GM18873 (cell line): ENCODE measurements around the gene CETN1.

ENCODE experiments used
- ATAC-seq: cut with Tn5 transposase; IDR thresholded peaks from one replicate; pipeline ENCODE4 v1.9.1; 2021; ENCODE audit warnings: mild to moderate bottlenecking, moderate library complexity, moderate number of reproducible peaks; ENCODE audit not compliant: unreplicated experiment, low FRiP score

Gene CETN1

DNA sequence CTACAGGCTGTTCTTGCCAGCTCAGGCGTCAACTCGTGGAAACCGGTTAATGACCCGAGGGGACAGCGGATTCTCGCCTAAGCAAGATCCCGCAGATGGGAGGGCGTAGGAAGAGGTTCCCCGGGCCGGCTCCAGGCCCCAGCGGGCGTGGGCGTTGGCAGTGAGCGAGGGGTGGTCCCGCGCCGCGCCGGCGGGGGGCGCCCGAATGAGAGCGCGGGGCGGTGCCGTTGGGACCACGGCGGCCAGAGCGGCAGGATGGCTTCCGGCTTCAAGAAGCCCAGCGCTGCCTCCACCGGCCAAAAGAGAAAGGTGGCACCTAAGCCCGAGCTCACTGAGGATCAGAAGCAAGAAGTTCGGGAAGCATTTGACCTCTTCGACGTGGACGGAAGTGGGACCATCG lies at the start of gene CETN1:
TSS of gene CETN1 (plus strand) at position 227 of the 400 bp plus-strand sequence. CDS start at position 256, 29 bp downstream.
- no peak for ATAC-seq

DNA sequence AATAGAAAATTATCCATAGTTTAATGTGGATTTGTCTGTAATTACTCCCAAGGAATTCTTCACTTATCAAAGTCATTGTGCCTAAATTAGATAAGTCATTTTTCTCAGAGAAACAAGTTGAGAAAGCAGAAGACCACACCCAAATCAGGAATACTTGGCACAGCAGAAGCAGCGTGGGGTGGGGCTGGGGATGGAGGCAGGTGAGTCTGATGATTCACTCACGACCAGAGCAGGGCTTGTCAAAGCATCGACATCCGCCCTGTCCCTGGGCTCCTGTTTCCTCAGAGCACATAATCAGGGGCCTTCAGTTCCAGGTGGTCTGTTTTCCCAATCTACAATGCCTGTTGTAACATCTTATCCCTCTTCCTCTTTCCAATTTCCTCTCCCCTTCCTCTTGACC lies 48.2 kb upstream of the CETN1 start:
- ATAC-seq, result no peak

DNA sequence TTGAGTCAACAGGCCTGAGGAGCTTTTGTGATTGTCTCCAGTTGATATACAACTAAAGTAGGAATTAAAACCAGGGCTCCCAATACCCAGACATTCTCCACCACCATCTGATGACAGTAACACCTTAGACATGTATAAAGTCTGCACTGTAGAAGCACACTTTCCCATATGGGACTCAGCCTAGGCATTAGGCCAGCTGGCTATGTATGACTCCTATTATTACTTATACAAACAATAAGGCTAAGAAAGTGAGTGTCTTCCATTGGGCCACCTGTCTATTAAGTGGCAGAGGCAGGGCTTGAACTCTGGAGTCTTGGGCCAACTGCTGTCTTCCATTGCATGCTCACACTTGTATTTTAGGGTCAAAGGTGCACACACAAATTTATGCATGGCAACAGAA lies 47.5 kb upstream of the CETN1 start:
- ATAC-seq, result no peak

DNA sequence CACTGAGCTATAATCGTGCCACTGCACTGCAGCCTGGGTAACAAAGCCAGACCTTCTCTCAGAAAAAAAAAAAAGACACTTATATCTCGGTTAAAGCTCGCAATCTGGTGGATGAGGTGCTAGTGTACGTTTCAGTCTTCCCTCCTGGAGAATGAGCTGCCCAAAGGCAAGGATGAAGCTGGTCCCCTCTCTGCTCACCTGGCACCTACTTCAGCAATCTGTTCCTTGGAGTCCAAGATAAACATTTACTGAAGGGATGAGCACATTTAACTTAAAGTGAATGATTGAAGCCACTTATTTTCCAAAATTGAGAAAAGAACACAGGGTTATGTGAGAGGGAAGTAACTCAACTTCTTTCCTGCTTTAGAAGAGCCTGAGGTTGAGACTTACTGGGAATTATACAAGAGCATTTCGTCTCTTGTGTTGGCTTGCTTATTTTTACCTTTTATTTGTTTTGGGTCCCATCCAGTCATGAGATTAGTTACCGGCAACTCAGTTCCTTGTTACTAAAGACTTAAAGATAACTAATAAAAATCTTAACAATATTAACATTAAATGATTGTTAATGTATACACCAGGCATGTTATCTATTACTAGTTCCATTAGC lies 46.1 kb upstream of the CETN1 start:
- no peak for ATAC-seq

DNA sequence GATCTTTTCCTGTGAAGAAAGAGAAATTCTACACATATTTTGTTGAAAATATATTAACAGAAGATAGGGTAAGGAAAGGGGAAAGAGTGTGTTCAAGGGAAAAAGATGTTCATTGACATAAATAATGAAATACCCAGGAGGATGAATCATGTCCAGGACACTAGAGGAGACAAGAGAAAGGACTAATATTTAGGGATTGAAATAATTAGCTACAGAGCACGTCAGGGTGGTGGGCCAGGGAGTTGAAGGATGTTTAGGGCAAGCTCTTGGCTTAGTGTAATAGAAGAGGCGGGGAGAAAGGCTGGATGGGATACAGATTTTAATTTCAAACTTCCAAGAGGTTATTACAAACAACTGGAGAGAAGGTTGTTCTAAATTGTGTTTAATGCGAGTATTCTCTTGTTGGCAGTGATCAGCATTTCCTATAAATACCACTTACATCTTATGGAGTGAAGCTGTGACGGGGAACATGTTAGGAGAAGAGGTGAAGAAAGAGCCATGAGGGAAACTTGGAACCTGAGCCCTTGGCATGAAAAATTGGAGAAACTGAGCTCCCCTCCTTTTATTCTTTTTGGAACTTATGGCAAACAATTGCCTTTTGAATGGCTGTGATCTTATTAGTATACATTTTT lies 36.6 kb upstream of the CETN1 start:
- ATAC-seq, result no peak

DNA sequence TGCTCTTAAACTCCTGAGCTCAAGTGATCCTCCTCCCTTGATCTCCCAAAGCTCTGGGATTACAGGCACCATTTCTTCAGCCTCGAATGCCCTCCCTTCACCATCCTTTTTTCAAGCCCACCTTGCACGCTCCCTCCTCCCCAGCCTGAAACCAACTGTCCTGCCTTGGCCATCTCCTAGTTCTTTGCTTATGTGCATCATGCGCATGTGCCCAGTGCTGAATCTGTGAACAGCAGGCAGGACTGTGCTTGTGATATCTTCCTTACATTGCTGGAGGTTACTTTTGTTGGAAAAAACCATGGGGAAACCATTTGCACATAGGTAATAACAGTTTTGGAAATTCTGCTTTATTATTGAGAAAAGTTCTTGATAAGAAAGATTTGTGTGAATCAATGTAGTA lies 30.2 kb upstream of the CETN1 start:
- no peak for ATAC-seq

DNA sequence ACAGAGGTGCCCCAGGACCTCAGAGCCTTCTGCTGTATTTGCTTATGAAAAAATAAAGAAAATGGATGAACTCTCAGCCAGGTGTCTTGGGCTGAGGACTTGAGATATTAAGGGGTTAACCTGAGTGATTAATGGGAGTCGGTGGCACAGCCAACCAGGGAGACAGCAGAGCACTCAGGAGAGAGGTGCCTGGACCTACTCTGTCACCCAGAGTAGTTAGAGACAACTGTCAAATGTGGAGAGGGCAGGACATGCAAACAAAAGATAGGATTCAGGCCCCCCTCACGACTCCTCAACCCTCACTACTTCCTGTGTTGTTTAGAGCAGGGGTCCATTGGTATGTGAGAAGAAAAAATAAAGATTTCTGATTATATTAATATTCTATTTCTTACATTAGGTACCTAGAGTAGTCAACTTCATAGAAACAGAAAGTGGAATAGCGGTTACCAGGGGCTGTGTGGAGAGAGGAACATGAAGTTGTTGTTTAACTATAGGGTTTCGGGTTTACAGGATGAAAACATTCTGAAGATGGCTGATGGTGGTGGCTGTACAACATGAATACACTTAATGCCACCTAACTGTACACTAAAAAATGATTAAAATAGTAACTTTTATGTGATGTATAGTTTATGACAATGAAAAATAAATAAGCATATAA lies 28.6 kb upstream of the CETN1 start:
- peak; percentile 100 for ATAC-seq

DNA sequence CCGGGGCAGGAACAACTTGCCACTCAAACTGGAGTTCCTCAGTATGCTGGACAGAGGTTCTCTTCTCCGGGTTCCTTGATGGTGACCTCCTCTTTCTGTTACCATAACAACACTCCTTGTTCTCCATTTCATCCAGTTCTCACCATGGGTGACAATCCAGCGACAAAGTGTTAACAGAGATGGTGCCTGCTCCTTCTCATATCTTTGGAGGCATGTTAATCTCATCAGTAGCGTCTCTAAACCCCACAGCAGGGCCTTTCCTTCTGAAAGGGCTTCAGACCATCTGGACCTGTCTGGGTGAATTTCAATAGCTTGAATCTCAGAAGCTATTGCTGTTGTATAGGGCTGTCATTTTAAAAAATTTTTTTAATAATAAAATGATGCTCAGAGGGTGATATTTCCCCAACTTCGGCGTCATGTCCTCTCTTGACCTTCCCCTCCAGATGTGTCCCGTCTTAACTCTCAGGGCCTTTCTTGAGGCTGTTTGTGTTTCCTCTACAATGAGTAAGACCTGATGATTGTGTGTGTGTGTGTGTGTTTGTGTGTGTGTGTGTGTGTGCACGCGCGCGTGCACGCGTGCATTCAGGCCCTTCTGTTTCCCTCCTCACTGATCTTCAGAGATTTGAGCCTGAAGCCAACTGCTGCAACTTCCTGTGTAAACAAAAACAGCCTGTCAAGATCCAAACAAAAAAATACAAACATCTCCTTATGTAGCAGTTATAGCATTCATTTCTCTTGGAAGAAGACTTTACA lies 24.3 kb upstream of the CETN1 start:
- ATAC-seq, result no peak

DNA sequence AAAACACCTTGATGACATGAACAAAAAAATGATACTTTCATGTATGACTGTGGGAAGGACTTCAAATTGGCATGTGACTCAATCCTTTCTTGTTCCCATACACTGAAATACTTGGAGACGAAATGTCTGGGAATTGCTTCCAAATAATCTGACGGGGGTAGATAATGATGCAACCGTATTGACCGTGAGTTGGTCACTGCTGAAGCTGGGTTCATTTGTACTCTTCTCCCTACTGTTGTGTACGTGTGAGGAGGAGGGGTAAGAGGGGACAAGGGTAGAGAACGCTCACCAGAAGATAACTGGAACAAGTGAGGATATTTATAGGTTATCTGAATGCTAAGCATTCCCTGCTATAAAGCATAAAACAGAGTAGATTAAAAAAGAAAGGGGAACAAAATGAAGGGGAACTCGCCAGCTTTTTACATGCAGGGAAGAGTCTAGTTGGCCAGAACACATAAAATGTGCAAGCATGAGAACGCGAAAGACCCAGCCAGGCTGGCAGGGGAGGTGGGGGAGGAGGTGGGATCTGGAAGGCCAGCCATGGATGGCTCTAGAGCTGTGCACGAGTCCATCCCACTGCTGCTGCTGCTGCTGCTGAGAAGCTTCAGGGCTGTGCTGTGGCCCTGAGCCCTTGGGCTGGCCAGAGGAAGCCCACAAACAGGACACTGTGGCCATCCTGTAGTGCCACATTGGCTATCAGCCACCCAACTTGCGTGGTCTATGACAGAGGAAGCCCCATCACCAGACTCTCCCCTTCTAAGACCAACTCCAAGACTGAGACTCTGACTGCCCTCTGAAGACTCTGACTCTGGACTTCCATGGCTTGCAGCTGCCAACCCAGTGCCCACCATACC lies 15.2 kb upstream of the CETN1 start:
- no peak for ATAC-seq

DNA sequence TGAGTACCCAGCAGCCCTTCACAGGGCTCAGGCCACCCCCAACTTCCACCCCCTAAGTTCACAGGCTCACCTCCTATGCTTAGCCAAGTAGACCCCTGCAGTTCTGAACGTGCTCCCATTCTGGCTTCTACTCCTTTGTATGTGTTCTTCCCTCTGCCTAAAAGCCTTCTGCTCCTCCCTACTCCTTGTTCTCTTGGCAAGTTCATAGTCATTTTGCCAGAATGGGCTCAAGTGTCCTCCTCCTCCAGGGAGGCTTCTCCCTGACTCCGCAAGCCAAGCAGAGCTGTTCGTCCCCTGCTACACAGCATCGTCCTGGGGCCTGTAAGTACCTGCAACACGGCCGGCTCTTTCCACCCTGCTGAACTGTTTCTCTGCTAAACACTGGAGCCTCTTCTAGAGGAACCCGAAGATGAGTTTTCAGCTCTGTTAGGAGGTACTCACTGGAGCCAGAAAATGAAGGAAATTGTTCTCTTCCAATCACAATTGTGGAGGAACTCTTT lies 14.6 kb upstream of the CETN1 start:
- no peak for ATAC-seq

DNA sequence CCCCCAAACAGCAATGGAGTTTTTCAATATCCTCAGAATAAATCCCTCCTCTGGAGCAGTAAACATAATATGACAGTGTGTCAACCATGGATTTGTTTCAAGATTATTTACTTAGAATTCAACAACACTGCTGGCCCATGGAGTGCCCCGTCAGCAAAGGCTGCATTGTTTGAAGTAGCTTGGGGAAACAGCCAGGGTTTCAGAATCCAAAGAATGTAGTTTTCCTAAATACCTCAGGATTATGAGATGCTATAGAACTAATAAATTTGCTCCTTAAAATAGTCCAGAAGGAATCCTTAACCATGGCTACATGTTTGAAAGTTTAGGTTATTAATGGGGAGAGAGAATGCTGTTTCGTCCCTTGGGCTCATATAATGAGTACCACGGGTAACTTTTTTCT lies 13.1 kb upstream of the CETN1 start:
- no peak for ATAC-seq

DNA sequence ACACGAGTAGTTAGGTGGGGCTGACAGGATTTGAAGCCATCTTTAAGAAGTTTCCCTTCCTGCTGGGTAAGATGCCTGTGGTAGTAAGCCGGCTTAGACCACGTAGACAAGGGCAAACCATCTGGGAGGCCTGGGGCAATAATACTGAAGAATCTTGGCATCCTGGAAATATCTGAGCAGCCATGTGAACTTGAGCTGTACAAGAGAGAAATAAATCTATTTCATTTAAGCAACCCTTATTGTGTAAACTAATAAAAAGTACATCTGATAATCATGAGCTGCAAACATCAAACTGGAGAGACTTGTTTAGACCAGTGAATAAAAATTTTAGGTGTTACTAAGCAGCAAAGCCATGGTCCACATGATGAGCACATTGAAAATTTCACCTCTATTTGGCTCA lies 11.4 kb upstream of the CETN1 start:
- no peak for ATAC-seq

DNA sequence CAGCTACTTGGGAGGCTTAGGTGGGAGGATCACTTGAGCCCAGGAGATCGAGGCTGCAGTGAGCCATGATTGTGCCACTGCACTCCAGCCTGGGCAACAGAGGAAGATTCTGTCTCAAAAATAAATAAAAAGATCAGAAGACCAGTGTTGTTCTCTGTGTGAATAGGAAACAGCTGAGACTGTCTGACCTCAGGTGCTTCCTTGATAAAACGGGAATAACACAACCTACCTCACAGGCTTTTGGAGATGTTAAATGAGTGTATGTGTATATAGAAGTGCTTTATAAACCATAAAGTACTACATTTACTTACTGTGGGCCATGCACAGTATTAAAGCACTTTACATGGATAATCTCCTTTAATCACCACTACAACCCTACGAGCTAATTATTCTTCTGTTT lies 9.9 kb upstream of the CETN1 start:
- no peak for ATAC-seq

DNA sequence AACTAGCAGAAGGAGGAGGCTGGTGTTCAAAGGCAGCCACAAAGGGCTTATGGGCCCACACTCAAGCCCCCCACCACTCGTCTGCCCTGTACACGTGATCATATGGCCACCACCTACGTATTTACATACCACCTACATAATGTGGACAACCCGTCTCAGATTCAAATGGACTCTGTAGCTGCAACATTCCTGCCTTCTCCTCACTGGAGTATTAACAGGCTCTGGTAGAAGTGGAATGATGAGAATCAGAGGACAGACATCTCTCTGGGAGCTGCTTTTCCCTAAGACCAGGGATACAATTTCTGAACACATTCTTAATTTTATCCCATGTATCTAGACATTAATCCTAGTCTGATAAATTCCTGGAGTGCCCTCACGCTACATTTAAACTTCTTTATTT lies 9.5 kb upstream of the CETN1 start:
- no peak for ATAC-seq

DNA sequence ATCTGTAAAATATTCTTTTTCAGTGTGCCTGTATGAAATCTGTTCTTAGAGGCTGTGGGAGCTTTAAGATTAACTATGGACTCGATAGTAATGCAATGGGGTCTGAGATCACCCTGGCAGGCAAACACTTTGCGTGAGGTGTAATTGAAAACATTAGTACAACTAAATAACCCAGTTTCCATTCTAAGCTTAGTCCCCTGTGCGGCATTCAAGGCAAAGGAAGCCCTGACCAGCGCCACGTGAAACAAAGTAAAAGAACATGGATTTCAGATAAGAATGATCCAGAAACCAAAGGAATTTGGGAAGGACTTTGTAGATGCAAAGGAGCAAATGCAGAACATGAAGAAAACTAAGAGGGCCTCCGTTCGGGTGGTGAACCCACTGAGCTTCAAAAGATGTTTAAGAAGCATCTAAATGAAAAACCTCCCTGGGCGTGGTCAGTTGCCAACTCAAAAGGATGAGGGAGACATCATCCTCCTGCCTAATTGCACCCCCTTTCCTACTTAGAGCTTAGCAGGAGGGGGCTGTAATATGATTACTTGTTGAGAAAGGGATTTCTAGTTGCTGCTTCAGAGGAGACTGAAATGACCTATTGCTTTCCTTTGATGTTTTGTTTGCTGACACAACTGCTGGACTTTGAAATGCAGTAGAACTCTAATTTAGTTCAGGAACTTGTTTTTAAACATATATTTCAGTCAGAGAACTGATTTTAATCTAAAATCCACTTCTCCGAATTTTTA lies 7.9 kb upstream of the CETN1 start:
- no peak for ATAC-seq

DNA sequence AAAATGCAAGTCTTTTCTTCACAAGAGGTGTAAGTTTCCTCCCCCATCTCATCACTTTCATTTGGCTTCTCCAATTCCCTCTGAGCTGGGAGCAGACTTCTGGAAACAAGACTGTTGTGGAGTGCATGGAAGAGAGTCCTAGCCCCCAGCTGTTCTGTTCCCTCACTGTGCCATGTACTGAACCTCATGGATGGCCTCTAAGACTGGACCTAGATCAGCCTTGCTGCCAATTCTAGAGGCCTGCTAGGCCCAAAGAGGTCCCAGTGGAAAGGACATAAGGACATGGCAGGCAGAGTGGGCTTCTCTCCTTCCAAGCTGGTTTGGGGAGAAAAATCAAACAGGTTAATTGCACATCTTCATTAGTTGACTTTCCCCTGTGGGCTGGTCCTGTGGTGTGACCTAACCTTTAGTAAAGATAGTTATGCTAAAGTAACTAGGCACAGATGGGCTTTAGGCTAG lies 7.3 kb upstream of the CETN1 start:
- ATAC-seq, result no peak

DNA sequence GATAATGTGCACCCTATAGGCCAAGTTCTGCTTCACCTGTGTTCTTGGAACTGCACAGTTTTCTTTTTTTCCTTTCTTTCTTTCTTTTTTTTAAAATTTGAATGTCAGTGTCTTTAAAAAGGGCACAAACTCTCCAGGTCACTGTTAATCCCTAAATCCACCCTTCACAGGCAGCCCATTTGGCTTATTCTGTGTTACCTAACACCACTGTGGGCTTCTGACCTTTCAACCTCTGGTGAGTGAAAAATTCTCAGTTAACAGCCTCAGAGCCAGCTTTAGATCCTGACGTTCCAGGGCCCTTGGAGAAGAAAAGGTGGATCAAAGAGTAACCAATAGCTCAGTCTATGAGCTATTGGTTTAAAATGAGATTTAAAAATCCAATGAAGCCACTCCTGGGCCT lies 6.8 kb upstream of the CETN1 start:
- no peak for ATAC-seq

DNA sequence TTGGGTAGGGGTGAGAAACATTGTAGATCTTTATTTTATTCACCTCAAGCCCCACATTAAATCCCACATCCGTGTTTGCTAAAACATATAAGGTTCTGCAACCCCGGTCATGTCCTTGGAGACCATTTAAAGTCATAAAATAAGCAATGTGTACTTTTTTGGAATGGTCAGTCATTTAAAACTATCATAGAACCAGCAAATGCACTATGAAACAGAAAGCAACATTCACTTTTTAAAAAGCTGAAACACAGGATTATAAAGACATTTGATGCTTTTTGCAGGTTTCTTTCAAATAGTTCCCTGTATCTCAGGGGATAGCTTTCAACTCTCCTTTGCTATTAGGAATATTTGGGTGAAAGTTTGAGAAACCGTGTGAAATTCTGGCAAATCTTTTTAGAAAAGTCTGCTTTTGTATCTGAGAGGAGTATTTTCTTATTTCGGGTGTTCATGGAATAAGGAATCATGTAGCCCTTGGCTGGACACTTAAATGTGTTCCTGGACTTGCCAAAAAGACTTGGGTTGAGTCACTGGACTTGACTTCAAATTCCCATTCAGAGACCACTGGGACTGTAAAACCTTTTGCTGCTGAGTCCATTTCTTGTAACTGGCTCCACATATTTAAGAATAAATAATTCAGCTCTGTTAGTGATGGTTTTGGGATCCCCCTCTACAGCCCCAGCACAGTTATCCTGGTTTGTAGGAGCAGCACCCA lies 5.9 kb upstream of the CETN1 start:
- ATAC-seq, result no peak
